HG02870 (cell line): ENCODE data around the gene CDH23.

Source experiments
- ATAC-seq: cut with Tn5 transposase; IDR thresholded peaks from one replicate; pipeline ENCODE4 v1.9.1; 2021; ENCODE audit warnings: mild to moderate bottlenecking, moderate library complexity; ENCODE audit not compliant: unreplicated experiment

Gene CDH23

GRCh38 chr10:71761541-71762113 is 364.9 kb downstream of the CDH23 start:
- ATAC-seq = no peak

- ATAC-seq = no peak
These were observed 365.6 kb downstream of the CDH23 start for GRCh38 chr10:71762324-71762723.

- ATAC-seq = no peak
These were observed 366.8 kb downstream of the CDH23 start for GRCh38 chr10:71763352-71764127.

- ATAC-seq = no peak
These were observed 368.6 kb downstream of the CDH23 start for GRCh38 chr10:71765176-71765904.

GRCh38 chr10:71765906-71766716 is 369.4 kb downstream of the CDH23 start:
- ATAC-seq = no peak

GRCh38 chr10:71766717-71767419 is 370.1 kb downstream of the CDH23 start:
- ATAC-seq = no peak

GRCh38 chr10:71767420-71768035 is 370.8 kb downstream of the CDH23 start:
- ATAC-seq = no peak

- ATAC-seq = peak; percentile 30
These were observed 372.6 kb downstream of the CDH23 start for GRCh38 chr10:71769279-71769823.

- ATAC-seq = no peak
These were observed 373.5 kb downstream of the CDH23 start for GRCh38 chr10:71770255-71770654.

- ATAC-seq = no peak
These were observed 374.1 kb downstream of the CDH23 start for GRCh38 chr10:71770789-71771188.

GRCh38 chr10:71771204-71771603 is 374.5 kb downstream of the CDH23 start:
- no peak for ATAC-seq

- no peak for ATAC-seq
These were observed 375.3 kb downstream of the CDH23 start for GRCh38 chr10:71771821-71772617.

- no peak for ATAC-seq
These were observed 376.1 kb downstream of the CDH23 start for GRCh38 chr10:71772832-71773220.

GRCh38 chr10:71773221-71773971 is 376.7 kb downstream of the CDH23 start, which contains the start of gene VSIR:
VSIR (minus strand) TSS chr10:71773520; CDS start chr10:71773439, 81 bp downstream.
- peak; percentile 49 for ATAC-seq

GRCh38 chr10:71774916-71775702 is 378.4 kb downstream of the CDH23 start:
- no peak for ATAC-seq

- ATAC-seq = no peak
These were observed 379.8 kb downstream of the CDH23 start for GRCh38 chr10:71776481-71776925.
